Cardiac fibroblast (primary cell): Measurements from ENCODE around the gene STOX2.

Source experiments
- DNase-seq, 2 donors: peaks; one replicate each; pipeline versions ENCODE4 v3.0.0 to v3.0.0-alpha.2; 2010; ENCODE audit warnings: low read depth in 2 of 2
- H3K4me3 ChIP-seq, 2 donors: replicated peaks in 1 of 2; 1 replicate in 1 of 2; 2 replicates in 1 of 2; pipeline ENCODE4 v1.5.1; 2011; ENCODE audit warnings: low read depth in 2 of 2, low read length in 2 of 2, mild to moderate bottlenecking in 2 of 2, moderate library complexity in 1 of 2
- CTCF ChIP-seq: IDR thresholded peaks from one replicate; pipeline ENCODE4 v1.5.1; 2011; ENCODE audit warnings: low read depth, mild to moderate bottlenecking, low read length, inconsistent platforms

The STOX2 gene

GRCh38 chr4:183905081-183905592 is at the start of gene STOX2:
TSS of gene STOX2 (plus strand) at chr4:183905307. CDS start at chr4:183906791, 1,484 bp downstream.
- peak within 1 kb of the TSS; percentile 36 to 53 for H3K4me3 ChIP-seq
- no peak for TF ChIP-seq CTCF
- peak; percentile 28 to 48 for DNase-seq

DNA sequence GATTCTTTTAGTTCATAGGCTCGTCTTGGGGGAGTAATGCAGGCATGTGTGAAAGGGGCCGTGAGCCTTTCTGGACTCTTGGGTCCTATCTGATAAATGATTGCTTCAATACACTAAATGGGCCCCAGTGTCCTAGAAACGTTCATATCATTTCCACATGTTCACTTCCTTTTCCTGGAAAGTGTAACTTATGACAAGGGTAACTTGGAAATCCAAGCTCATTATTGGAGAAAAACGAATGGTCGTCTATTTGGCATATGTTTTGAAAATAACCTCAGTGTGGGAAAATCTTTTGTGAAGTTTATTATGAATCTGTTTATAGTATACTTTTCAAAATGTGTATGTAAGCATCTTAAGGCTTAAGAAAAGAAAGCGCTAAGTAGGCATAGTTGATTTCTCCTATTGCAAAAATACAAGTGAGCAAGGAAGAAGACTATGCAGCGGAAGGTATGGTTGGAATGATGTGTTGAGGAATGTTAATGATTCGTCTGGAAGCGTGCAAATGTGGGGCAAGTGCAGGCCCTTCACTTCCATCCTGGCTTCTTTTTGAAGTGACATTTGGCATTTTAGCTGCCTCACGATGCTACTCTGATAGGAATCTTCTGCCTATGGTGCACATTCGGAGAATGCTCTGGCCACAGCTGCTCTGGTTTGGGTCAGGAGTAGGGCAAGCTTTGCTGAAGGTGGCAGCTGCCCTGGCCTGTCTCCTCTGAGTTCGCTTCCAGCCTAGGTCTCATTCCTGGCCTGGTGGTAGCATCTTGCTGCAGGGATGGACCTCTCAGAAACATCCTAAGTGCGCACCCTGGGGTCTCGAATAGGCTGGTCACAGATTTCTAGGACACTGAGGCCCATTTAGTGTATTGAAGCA is 49.5 kb upstream of the STOX2 start:
- no peak overlapping the region for H3K4me3 ChIP-seq
- DNase-seq: no peak
- no peak for TF ChIP-seq CTCF

- TF ChIP-seq CTCF: no peak
- no peak for DNase-seq
- H3K4me3 ChIP-seq: no peak overlapping the region
These were observed 48.1 kb upstream of the STOX2 start for GRCh38 chr4:183857040-183857439.

DNA sequence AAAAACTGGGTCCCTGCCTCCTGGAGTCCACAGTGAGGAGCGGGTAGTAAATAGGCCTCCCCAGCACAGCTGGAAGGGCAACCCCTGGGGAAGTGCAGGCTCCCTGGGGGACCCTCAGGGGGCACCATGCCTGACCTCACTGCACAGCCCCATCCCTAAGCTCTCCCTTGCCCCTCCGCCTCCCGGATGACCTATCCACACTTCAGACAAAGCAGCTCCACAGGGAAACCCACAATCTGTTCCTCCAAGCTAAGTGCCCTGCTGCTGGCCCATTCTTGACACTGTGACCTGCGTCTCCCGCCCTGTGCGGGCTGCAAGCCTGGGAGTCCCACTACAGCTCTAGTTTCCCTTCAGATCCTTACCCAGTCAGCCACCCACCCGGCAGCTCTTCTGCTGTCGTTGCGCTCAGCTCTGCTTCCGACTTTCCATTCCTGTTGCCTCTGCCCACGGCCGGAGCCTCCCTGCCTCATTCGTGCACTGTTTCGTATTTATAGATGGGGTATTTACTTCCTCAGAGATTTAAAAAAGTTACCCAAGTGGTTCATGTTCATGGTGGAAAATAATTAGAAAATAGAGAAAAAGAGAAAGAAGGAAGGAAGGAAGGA is 47.0 kb upstream of the STOX2 start:
- no peak for DNase-seq
- no peak overlapping the region for H3K4me3 ChIP-seq
- TF ChIP-seq CTCF: no peak

- no peak overlapping the region for H3K4me3 ChIP-seq
- no peak for DNase-seq
- TF ChIP-seq CTCF: no peak
These were observed 45.0 kb upstream of the STOX2 start for GRCh38 chr4:183860119-183860518.

DNA sequence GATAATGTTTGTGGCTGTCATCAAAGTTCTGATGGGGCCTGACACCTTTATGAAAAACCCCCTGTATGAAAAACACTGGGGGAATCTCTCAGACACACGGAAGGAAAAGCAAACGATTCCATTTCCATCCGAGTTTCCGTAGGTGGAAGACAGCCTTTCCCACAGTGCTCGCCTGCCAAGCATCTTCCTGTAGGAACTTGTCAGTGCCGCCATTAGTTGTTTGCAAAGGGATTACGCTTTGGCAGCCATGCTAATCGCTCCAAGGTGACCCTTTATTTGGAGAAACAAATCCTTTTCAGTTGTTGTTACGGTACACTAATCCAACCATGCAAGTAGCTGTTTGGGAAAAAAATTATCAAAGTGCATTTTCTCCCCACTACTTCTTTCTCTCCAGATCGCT is 44.4 kb upstream of the STOX2 start:
- DNase-seq: no peak
- H3K4me3 ChIP-seq: no peak overlapping the region
- no peak for TF ChIP-seq CTCF
